ENCODE results near the gene HRH2.
"Not testable (repeated sequence)": the region's sequence is repeated elsewhere in the genome, so short reads cannot be mapped to it uniquely, and the experiment has no call there.

Gene HRH2

GRCh38 chr5:175742290-175742994 lies 84.6 kb downstream of the HRH2 start:
- no peak for DNase-seq

GRCh38 chr5:175743676-175744210 lies 85.9 kb downstream of the HRH2 start:
- DNase-seq = no peak

GRCh38 chr5:175745210-175745609 lies 87.3 kb downstream of the HRH2 start:
- no peak for DNase-seq

GRCh38 chr5:175746851-175747250 lies 89.0 kb downstream of the HRH2 start:
- no peak for DNase-seq

- no peak for DNase-seq
Measured at GRCh38 chr5:175747539-175748060, 89.7 kb downstream of the HRH2 start.

- DNase-seq = no peak
Measured at GRCh38 chr5:175748650-175749049, 90.8 kb downstream of the HRH2 start.

GRCh38 chr5:175749591-175749990 lies 91.7 kb downstream of the HRH2 start:
- DNase-seq = no peak

- DNase-seq = no peak
Measured at GRCh38 chr5:175750511-175750931, 92.7 kb downstream of the HRH2 start.

- no peak for DNase-seq
Measured at GRCh38 chr5:175751369-175751768, 93.5 kb downstream of the HRH2 start.

GRCh38 chr5:175752826-175753535 lies 95.1 kb downstream of the HRH2 start:
- DNase-seq = no peak

GRCh38 chr5:175753536-175754402 lies 95.9 kb downstream of the HRH2 start:
- DNase-seq = no peak

GRCh38 chr5:175759991-175760390 lies 102.1 kb downstream of the HRH2 start:
- not testable (repeated sequence) for DNase-seq
